HL-60 (cell line): Measurements from ENCODE around the gene CNTD1.

ENCODE experiments used
- CTCF ChIP-seq: IDR thresholded peaks from one replicate; pipeline ENCODE4 v1.5.1; 2011; ENCODE audit warnings: low read length, control low read depth, inconsistent platforms; ENCODE audit not compliant: insufficient read depth
- REST ChIP-seq: IDR thresholded peaks from 2 replicates; pipeline ENCODE4 v1.6.1; 2012; ENCODE audit warnings: low read depth; ENCODE audit not compliant: insufficient replicate concordance

- TF ChIP-seq CTCF (no peak), REST (no peak)
Observed at GRCh38 chr17:42751628-42752027, 47.0 kb upstream of the CNTD1 start.
